ENCODE data around the gene PDSS1.
"Not testable (repeated sequence)": the region's sequence is repeated elsewhere in the genome, so short reads cannot be mapped to it uniquely, and the experiment has no call there.

The PDSS1 gene

GRCh38 chr10:26743091-26743490, 45.6 kb downstream of the PDSS1 start:
- no peak for DNase-seq

- no peak for DNase-seq
Measured at GRCh38 chr10:26743841-26744240, 46.3 kb downstream of the PDSS1 start.

GRCh38 chr10:26746061-26746460, 48.6 kb downstream of the PDSS1 start:
- no peak for DNase-seq

- DNase-seq = no peak
Measured at GRCh38 chr10:26755443-26755903, 58.0 kb downstream of the PDSS1 start.

- DNase-seq = no peak
Measured at GRCh38 chr10:26759008-26759407, 61.5 kb downstream of the PDSS1 start.

GRCh38 chr10:26765549-26765948, 68.0 kb downstream of the PDSS1 start:
- no peak for DNase-seq

- no peak for DNase-seq
Measured at GRCh38 chr10:26770069-26770468, 72.6 kb downstream of the PDSS1 start.

- no peak for DNase-seq
Measured at GRCh38 chr10:26773633-26774032, 76.1 kb downstream of the PDSS1 start.

GRCh38 chr10:26776258-26776657, 78.8 kb downstream of the PDSS1 start:
- DNase-seq = no peak

GRCh38 chr10:26777686-26778085, 80.2 kb downstream of the PDSS1 start:
- no peak for DNase-seq

GRCh38 chr10:26779176-26779860, 81.8 kb downstream of the PDSS1 start:
- DNase-seq = no peak

- DNase-seq = no peak
Measured at GRCh38 chr10:26780106-26780792, 82.7 kb downstream of the PDSS1 start.

- DNase-seq = peak; percentile 100
Measured at GRCh38 chr10:26780793-26781601, 83.5 kb downstream of the PDSS1 start.

GRCh38 chr10:26781797-26782196, 84.3 kb downstream of the PDSS1 start:
- no peak for DNase-seq

GRCh38 chr10:26787362-26787761, 89.9 kb downstream of the PDSS1 start:
- no peak for DNase-seq

- DNase-seq = not testable (repeated sequence)
Measured at GRCh38 chr10:26789779-26790178, 92.3 kb downstream of the PDSS1 start.

- DNase-seq = peak; percentile 70
Measured at GRCh38 chr10:26790221-26790995, 92.9 kb downstream of the PDSS1 start.

- no peak for DNase-seq
Measured at GRCh38 chr10:26792758-26793495, 95.4 kb downstream of the PDSS1 start.

All from T1000 (cell line).